Measurements from ENCODE around the gene POMC. TPM values are rescaled to one million over a fixed set of nuclear protein-coding genes. Genes with fewer than 3 reads are reported as not detected.

POMC gene
- polyA plus RNA-seq, 1 donor from 2014 or later: not detected

DNA sequence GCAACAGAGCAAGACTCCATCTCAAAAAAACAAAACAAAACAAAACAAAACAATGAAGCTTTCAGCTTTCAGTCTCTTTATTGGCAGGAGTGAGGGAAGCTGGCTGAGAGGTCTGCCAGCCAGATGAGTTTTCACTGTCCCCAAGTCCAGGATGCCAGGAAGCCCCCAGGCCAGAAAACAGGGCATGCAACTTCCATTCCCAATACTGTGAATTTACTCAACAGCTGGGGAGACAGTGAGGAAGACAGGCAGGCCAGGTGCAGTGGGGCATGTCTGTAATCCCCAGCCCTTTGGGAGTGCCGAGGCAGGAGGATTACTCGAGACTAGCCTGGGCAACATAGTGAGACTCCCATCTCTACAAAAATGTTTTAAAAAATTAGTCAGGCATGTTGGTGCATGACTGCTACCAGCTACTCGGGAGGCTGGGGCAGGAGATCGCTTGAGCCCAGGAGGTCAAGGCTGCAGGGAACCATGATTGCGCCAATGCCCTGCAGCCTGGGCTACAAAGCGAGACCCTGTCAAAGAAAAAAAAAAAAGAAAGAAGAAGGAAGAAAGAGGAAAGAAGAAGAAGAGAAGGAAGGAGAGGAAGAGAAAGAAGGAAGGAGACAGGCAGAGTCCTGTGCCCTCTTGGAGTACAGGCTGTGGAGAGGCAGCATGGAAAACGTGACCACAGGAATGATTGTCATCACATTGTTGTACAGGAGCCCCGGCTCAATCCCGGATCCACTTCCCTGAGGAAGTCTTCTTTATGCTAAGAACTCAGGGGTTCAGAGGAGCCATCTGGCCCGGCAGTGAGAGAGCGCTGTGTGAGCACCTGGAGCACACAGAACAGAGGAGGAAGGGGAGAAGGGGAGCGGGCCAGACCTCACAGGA, 29.2 kb upstream of the POMC start (continued):
- no peak for TF ChIP-seq EP300 (conservative IDR thresholded peaks at IDR 0.05; ENCODE audit: poor library complexity, severe bottlenecking)
- TF ChIP-seq RAD21 (conservative IDR thresholded peaks at IDR 0.05): no peak
- TF ChIP-seq POLR2AphosphoS5 (IDR thresholded peaks at IDR 0.05): no peak

DNA sequence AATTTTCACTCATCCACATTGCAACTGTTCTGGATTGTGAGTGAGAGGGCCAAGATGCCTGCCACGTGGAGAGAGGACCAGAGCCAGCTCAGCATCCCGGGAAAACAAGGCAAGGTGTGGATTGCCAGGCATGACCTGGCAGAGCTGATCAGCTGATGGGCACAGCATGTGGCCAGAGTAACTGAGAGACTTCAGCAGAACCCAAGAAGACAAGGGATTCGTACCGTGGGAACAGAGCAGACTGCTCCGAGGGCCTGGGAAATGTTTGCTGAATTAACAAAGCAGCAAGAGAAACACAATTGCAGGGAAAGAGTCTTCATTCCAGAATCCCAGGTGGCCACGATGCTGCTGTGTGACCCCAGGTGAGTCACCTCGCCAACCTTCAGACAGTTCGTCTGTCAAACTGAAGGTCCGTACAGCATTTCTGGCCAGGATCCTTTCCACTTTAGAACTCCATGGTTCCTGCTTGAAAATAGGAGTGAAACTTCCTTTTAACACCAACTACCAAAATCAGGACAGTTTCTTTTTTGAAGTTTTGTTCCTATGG, 26.3 kb upstream of the POMC start:
- no peaks in the 10 kb centered on the region for H3K9me3 ChIP-seq (ENCODE audit: low read length)
- no peak overlapping the region for H3K27ac ChIP-seq (ENCODE audit: low read length)
- no peaks in the 10 kb centered on the region for H4K20me1 ChIP-seq (ENCODE audit: insufficient read depth)
- no peak overlapping the region for H2AFZ ChIP-seq (ENCODE audit: low read depth, low read length)
- no peak overlapping the region for H3K4me3 ChIP-seq (ENCODE audit: low read length)
- H3K79me2 ChIP-seq (replicated peaks; ENCODE audit: insufficient read depth, low read length): no peaks in the 10 kb centered on the region
- H3F3A ChIP-seq (ENCODE audit: insufficient read depth, low read length, poor library complexity, severe bottlenecking): no peaks in the 10 kb centered on the region
- no peak overlapping the region for H3K9ac ChIP-seq (ENCODE audit: low read length)
- no peaks in the 10 kb centered on the region for H3K36me3 ChIP-seq (ENCODE audit: insufficient read depth, low read length)
- H3K27me3 ChIP-seq (ENCODE audit: insufficient read depth, low read depth, low read length): no peaks in the 10 kb centered on the region
- no peak for TF ChIP-seq SMC3 (conservative IDR thresholded peaks at IDR 0.05; ENCODE audit: poor library complexity)
- TF ChIP-seq POLR2AphosphoS5 (IDR thresholded peaks at IDR 0.05): no peak
- TF ChIP-seq, protein P1, sequence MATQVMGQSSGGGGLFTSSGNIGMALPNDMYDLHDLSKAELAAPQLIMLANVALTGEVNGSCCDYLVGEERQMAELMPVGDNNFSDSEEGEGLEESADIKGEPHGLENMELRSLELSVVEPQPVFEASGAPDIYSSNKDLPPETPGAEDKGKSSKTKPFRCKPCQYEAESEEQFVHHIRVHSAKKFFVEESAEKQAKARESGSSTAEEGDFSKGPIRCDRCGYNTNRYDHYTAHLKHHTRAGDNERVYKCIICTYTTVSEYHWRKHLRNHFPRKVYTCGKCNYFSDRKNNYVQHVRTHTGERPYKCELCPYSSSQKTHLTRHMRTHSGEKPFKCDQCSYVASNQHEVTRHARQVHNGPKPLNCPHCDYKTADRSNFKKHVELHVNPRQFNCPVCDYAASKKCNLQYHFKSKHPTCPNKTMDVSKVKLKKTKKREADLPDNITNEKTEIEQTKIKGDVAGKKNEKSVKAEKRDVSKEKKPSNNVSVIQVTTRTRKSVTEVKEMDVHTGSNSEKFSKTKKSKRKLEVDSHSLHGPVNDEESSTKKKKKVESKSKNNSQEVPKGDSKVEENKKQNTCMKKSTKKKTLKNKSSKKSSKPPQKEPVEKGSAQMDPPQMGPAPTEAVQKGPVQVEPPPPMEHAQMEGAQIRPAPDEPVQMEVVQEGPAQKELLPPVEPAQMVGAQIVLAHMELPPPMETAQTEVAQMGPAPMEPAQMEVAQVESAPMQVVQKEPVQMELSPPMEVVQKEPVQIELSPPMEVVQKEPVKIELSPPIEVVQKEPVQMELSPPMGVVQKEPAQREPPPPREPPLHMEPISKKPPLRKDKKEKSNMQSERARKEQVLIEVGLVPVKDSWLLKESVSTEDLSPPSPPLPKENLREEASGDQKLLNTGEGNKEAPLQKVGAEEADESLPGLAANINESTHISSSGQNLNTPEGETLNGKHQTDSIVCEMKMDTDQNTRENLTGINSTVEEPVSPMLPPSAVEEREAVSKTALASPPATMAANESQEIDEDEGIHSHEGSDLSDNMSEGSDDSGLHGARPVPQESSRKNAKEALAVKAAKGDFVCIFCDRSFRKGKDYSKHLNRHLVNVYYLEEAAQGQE (IDR thresholded peaks at IDR 0.05; ENCODE audit: borderline replicate concordance): no peak
- TF ChIP-seq EP300 (conservative IDR thresholded peaks at IDR 0.05; ENCODE audit: poor library complexity, severe bottlenecking): no peak
- no peak for TF ChIP-seq MXI1 (conservative IDR thresholded peaks at IDR 0.05; ENCODE audit: poor library complexity, severe bottlenecking)
- TF ChIP-seq TAF1 (IDR thresholded peaks at IDR 0.05; ENCODE audit: low read depth): no peak
- TF ChIP-seq EZH2 (IDR thresholded peaks at IDR 0.05; ENCODE audit: borderline replicate concordance, insufficient read depth, low read length, poor library complexity, severe bottlenecking): no peak
- no peak for TF ChIP-seq CTCF (IDR thresholded peaks at IDR 0.05; ENCODE audit: poor library complexity, severe bottlenecking)
- TF ChIP-seq RAD21 (conservative IDR thresholded peaks at IDR 0.05): no peak
- H3K4me2 ChIP-seq (ENCODE audit: low read length): no peak overlapping the region
- no peaks in the 10 kb centered on the region for H3K9me2 ChIP-seq (ENCODE audit: insufficient read depth, low read length)

DNA sequence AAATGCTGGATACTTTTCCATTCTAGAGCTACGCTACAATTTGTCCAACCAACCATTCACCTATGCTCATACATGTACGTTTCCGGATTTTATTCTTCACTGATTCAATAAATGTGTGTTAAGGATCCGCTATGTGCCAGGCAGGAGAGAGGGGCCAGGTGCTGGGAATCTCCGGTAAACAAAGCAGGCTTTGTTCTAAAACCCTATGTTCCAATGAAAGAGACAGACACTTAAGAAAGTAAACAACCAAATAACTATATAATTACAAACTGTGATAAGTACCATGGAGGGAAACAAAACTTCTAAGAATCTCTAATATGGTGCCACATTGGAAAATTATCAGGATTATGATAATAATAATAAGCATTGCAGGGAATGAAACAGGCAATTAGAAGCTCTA, 22.2 kb upstream of the POMC start:
- Histone ChIP-seq H3K27me3 (ENCODE audit: insufficient read depth, low read depth, low read length) (no peaks in the 10 kb centered on the region), H3K9ac (ENCODE audit: low read length) (no peak overlapping the region), H3K4me3 (ENCODE audit: low read length) (no peak overlapping the region), H4K20me1 (ENCODE audit: insufficient read depth) (no peaks in the 10 kb centered on the region), H3K9me3 (ENCODE audit: low read length) (no peaks in the 10 kb centered on the region), H3K9me2 (ENCODE audit: insufficient read depth, low read length) (no peaks in the 10 kb centered on the region), H2AFZ (ENCODE audit: low read depth, low read length) (no peak overlapping the region), H3K79me2 (replicated peaks; ENCODE audit: insufficient read depth, low read length) (no peaks in the 10 kb centered on the region), H3K36me3 (ENCODE audit: insufficient read depth, low read length) (no peaks in the 10 kb centered on the region), H3K27ac (ENCODE audit: low read length) (no peak overlapping the region), H3K4me2 (ENCODE audit: low read length) (no peak overlapping the region), H3F3A (ENCODE audit: insufficient read depth, low read length, poor library complexity, severe bottlenecking) (no peaks in the 10 kb centered on the region)
- TF ChIP-seq, protein P1 (IDR thresholded peaks at IDR 0.05; ENCODE audit: borderline replicate concordance): no peak
- TF ChIP-seq SMC3 (conservative IDR thresholded peaks at IDR 0.05; ENCODE audit: poor library complexity) (no peak), MXI1 (conservative IDR thresholded peaks at IDR 0.05; ENCODE audit: poor library complexity, severe bottlenecking) (no peak)

All from neural cell (in vitro differentiated cells).